NB4 (cell line): ENCODE results near the gene GRAMD1C.

ENCODE experiments used
- DNase-seq: peaks from one replicate; pipeline ENCODE4 v3.0.0; 2010; ENCODE audit warnings: low read depth
- H3K4me3 ChIP-seq: one replicate; pipeline ENCODE4 v1.5.1; 2011; ENCODE audit warnings: mild to moderate bottlenecking, low read depth, low read length, moderate library complexity
- MYC ChIP-seq: IDR thresholded peaks from 2 replicates; pipeline ENCODE4 v1.6.1; 2011; ENCODE audit warnings: low read depth, low read length
- POLR2A ChIP-seq: IDR thresholded peaks from 2 replicates; pipeline ENCODE4 v1.6.1; 2011; ENCODE audit warnings: mild to moderate bottlenecking; ENCODE audit not compliant: insufficient read length; ENCODE audit errors: extremely low read depth
- TF ChIP-seq, protein P1 (sequence below): IDR thresholded peaks from one replicate; pipeline ENCODE4 v1.5.1; 2012; ENCODE audit warnings: low read depth, low read length
- TF ChIP-seq, protein P2 (sequence below): IDR thresholded peaks from 2 replicates; pipeline ENCODE4 v1.6.1; 2011; ENCODE audit warnings: low read depth, low read length

GRAMD1C gene

DNA sequence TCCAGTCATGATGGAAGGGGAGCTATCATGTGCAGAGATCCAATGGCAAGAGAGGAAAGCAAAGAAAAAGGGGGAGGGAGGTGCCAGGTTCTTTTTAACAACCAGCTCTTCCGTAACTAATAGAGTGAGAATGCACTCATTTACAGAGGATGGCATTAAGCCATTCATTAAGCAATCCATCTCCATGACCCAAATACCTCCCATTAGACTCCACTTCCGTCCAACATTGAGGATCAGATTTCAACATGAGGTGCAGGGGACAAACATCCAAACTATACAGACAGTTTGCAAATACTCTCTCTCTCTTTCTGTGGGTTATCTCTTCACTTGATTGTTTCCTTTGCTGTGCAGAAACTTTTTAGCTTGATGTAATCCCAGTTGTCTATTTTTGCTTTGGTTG is 130.4 kb downstream of the GRAMD1C start:
- TF ChIP-seq MYC (no peak), POLR2A (no peak)
- TF ChIP-seq, protein P1, sequence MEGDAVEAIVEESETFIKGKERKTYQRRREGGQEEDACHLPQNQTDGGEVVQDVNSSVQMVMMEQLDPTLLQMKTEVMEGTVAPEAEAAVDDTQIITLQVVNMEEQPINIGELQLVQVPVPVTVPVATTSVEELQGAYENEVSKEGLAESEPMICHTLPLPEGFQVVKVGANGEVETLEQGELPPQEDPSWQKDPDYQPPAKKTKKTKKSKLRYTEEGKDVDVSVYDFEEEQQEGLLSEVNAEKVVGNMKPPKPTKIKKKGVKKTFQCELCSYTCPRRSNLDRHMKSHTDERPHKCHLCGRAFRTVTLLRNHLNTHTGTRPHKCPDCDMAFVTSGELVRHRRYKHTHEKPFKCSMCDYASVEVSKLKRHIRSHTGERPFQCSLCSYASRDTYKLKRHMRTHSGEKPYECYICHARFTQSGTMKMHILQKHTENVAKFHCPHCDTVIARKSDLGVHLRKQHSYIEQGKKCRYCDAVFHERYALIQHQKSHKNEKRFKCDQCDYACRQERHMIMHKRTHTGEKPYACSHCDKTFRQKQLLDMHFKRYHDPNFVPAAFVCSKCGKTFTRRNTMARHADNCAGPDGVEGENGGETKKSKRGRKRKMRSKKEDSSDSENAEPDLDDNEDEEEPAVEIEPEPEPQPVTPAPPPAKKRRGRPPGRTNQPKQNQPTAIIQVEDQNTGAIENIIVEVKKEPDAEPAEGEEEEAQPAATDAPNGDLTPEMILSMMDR = no peak
- TF ChIP-seq, protein P2, sequence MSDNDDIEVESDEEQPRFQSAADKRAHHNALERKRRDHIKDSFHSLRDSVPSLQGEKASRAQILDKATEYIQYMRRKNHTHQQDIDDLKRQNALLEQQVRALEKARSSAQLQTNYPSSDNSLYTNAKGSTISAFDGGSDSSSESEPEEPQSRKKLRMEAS = no peak
- DNase-seq = no peak
- no peak overlapping the region for H3K4me3 ChIP-seq

DNA sequence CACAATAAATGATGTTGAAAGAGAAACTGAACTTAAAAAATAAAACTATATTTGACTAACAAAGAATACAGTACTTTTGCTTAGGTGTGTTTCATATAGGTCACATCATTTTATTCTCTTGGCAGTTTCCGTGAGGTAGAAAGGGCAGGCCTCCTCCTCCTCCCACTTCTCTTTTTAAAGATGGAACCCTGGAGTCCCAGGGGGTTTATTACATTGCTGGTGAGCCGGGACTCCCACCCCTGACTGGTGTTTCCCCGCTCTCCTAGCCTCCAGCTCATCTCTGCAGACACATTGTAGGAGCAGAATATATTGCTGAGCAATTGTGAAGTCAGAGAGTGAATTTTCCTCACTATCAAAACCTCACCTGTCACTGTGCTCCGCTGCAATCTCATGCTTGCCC is 139.2 kb downstream of the GRAMD1C start:
- H3K4me3 ChIP-seq = no peak overlapping the region
- peak; percentile 14 for DNase-seq
- TF ChIP-seq, protein P2 = no peak
- TF ChIP-seq, protein P1 = no peak
- no peak for TF ChIP-seq POLR2A
- TF ChIP-seq MYC = no peak

DNA sequence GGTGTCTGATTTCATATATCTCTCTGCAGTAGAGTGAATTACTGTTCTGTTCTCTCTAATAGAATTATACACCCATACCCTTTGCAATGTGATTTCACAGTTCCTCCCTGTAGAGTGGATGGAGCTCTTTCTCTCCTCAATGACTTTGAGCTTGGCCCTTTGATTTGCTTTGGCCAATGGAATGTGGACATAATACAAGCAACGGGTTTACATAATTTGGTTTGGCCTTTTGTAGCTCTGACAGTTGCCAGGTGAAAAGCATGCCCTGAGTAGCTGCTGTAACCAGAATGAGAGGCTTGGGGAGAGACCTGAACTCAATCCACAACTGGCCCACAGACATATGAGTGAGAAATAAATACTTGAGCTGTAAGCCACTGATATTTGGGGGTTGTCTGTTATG is 141.3 kb downstream of the GRAMD1C start:
- no peak overlapping the region for H3K4me3 ChIP-seq
- no peak for DNase-seq
- TF ChIP-seq POLR2A = no peak
- TF ChIP-seq, protein P2 = no peak
- TF ChIP-seq, protein P1 = no peak
- no peak for TF ChIP-seq MYC

DNA sequence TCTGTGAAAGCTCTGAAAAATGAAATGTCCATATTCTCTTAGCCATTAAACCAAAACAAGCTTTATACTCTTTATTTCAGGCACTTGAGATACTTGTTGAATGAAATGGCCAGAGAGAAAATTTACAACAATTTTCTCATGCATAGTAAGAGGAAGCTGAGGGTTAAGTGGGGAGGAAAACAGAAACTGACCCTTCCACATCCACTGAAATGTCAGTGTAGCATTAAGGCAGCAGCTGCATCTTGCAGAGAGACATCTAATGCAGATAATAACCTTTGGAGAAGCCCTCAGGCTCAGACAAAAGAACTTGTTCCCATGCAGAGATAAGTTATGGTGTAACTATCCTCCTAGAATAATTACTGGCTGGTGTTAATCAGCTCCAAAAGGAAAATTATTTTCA is 143.2 kb downstream of the GRAMD1C start:
- TF ChIP-seq, protein P2 = no peak
- TF ChIP-seq MYC = no peak
- TF ChIP-seq POLR2A = no peak
- TF ChIP-seq, protein P1 = no peak
- H3K4me3 ChIP-seq = no peak overlapping the region
- no peak for DNase-seq

DNA sequence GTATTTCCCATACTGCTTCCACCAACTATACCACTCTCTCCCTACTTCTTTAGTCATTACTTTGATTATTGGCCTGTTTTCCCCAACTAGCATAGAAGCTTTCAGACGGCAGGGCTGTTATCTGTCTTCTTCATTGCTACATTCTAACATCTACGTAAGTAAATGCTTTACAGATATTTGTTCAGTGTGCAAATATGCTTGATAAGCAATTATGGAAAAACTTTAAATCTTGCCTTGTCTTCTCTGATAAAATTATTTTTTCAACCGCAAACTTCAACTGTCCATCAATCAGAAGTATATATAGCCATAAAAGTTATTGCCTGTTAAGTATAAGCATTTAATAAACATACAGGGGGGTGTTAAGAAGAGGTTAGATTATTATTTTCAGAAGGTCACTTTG is 145.0 kb downstream of the GRAMD1C start:
- no peak overlapping the region for H3K4me3 ChIP-seq
- no peak for TF ChIP-seq MYC
- TF ChIP-seq POLR2A = no peak
- TF ChIP-seq, protein P2 = no peak
- TF ChIP-seq, protein P1 = no peak
- no peak for DNase-seq

DNA sequence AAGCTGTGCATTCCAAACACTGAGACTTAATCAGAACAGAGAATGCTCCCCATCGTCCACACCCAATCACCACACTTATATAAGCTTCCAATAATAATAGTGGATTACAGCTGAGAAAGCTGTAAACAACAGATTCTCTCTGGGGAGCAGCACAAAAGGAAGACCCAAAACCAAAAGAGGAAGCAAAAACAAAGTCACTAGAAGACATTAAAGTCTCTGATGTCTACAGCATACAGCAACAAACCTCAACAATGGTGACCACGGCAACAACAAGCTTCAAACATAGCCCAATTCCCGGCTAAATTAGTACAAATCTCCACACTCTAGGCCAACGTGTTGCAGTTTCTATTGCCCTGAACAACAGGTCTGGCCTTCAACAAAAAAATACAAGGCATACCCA is 147.0 kb downstream of the GRAMD1C start:
- TF ChIP-seq, protein P1 = no peak
- TF ChIP-seq POLR2A (no peak), MYC (no peak)
- TF ChIP-seq, protein P2 = no peak
- no peak overlapping the region for H3K4me3 ChIP-seq
- DNase-seq = peak; percentile 41
